Cardiac muscle cell (in vitro differentiated cells and primary cell): ENCODE measurements around the gene BCAR1. TPM values are rescaled to one million over a fixed set of nuclear protein-coding genes. Genes with fewer than 3 reads are reported as not detected.

ENCODE experiments used
- DNase-seq, 2 donors: peaks; one replicate each; pipeline versions ENCODE4 v3.0.0 to v3.0.0-alpha.2; 2010 to 2017; ENCODE audit warnings: low read depth in 1 of 2, low spot score in 1 of 2
- H3K27ac ChIP-seq: fragments of 200-600 bp; sonication (generic); 2 replicates; pipeline ENCODE4 v1.5.1; 2016
- H3K27me3 ChIP-seq: fragments of 200-600 bp; sonication (generic); 2 replicates; pipeline ENCODE4 v1.6.0; 2016; ENCODE audit warnings: control low read depth
- H3K36me3 ChIP-seq: fragments of 200-600 bp; sonication (generic); 2 replicates; pipeline ENCODE4 v1.5.1; 2016; ENCODE audit warnings: control low read depth
- H3K4me1 ChIP-seq: fragments of 200-600 bp; sonication (generic); 2 replicates; pipeline ENCODE4 v1.8.1; 2017; ENCODE audit warnings: low read depth, mild to moderate bottlenecking, mixed run types
- H3K4me3 ChIP-seq: fragments of 200-600 bp; sonication (generic); 2 replicates; pipeline ENCODE4 v1.5.1; 2016; ENCODE audit warnings: mild to moderate bottlenecking
- H3K9me3 ChIP-seq: fragments of 200-600 bp; sonication (generic); 2 replicates; pipeline ENCODE4 v1.5.1; 2017; ENCODE audit warnings: low read depth, mild to moderate bottlenecking, control low read depth
- polyA plus RNA-seq: library from polyadenylated mRNA; unstranded; fragments of >200 nt; fragmentation: Nextera tagmentation; extraction: Ambion mirVana; gene quantifications from 2 replicates; pipeline ENCODE4 v1.2.1, GENCODE V29; 2016
- total RNA-seq: library from RNA; depleted of rRNA; stranded (reverse); fragments of >200 nt; gene quantifications from 2 replicates; pipeline ENCODE4 v1.2.3, GENCODE V29; 2016
- TF ChIP-seq, protein P1 (sequence below): IDR thresholded peaks from 2 replicates; pipeline ENCODE4 v1.5.1; 2012; ENCODE audit warnings: low read depth, mild to moderate bottlenecking, low read length

BCAR1 gene
- total and polyA plus RNA-seq, 2 experiments from 2014 or later = 83.7 to 121 TPM

DNA sequence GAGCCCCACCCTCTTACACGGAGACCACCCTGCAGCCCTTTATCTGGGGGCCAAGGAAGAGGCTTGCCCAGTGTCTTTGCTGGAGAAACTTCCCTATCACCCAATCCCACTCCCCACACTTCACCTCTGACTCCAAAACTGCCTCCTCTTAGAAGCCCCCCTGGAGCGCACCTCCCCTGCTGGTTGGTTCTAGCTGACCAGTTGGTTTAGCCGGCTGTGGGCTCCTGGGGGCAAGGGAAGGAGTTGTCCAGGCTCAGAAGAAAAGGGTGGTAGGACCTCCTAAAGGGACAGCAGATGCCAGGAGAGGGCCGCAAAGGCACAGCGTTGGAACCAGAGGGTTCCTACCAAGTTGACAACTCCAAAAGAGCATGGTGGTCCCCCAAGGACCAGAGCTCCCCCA lies 2.0 kb downstream of the BCAR1 start:
- DNase-seq = no peak
- Histone ChIP-seq H3K27ac (no peak overlapping the region), H3K9me3 (no peaks in the 10 kb centered on the region), H3K27me3 (no peaks in the 10 kb centered on the region), H3K36me3 (no peaks in the 10 kb centered on the region), H3K4me1 (peaks cover 58% of the 10 kb centered on the region), H3K4me3 (no peak overlapping the region)
- TF ChIP-seq, protein P1, sequence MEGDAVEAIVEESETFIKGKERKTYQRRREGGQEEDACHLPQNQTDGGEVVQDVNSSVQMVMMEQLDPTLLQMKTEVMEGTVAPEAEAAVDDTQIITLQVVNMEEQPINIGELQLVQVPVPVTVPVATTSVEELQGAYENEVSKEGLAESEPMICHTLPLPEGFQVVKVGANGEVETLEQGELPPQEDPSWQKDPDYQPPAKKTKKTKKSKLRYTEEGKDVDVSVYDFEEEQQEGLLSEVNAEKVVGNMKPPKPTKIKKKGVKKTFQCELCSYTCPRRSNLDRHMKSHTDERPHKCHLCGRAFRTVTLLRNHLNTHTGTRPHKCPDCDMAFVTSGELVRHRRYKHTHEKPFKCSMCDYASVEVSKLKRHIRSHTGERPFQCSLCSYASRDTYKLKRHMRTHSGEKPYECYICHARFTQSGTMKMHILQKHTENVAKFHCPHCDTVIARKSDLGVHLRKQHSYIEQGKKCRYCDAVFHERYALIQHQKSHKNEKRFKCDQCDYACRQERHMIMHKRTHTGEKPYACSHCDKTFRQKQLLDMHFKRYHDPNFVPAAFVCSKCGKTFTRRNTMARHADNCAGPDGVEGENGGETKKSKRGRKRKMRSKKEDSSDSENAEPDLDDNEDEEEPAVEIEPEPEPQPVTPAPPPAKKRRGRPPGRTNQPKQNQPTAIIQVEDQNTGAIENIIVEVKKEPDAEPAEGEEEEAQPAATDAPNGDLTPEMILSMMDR = no peak

DNA sequence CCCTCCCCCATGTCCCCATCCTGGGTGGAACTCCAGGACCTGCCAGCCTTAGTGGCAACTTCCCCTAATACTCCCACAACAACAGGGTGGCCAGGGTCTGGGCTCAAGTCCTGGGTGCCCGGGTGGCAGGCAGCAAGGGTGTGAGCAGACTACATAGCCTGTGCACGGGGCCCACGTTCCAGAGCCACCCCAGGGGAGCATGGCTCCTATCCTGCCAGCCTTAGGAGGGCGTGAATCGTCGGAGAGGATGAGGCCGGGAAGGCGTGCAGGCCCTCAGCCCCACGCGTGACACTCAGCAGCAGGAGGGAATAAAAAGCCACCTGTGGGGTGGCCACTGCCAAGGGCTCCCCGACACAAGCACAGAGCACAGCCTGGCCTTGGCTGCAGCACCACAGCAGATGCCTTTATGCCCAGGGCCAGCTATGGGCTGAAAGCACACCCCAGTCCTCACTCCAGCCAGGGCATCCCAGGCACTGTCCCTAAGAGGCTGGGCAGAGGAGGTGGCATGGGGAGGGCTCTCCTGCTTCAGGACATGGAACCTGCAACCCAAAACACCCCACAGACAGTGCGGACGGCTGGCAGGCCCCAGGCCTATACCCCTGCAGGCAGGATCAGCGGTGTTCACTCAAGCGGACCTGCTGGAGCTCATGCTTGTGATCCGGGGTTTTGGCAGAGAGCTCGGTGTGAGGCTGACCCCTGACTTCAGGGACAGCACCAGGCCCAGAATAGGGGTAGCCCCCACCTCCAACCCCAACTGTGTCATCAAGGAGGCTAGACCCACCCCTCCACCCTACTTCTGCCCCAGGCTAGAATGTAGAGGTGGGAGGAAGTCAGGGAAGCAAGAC lies 2.7 kb downstream of the BCAR1 start:
- no peaks in the 10 kb centered on the region for H3K9me3 ChIP-seq
- no peaks in the 10 kb centered on the region for H3K27me3 ChIP-seq
- no peaks in the 10 kb centered on the region for H3K36me3 ChIP-seq
- H3K4me1 ChIP-seq = peaks cover 58% of the 10 kb centered on the region
- no peak for DNase-seq
- no peak overlapping the region for H3K27ac ChIP-seq
- TF ChIP-seq, protein P1 = no peak
- H3K4me3 ChIP-seq = no peak overlapping the region

DNA sequence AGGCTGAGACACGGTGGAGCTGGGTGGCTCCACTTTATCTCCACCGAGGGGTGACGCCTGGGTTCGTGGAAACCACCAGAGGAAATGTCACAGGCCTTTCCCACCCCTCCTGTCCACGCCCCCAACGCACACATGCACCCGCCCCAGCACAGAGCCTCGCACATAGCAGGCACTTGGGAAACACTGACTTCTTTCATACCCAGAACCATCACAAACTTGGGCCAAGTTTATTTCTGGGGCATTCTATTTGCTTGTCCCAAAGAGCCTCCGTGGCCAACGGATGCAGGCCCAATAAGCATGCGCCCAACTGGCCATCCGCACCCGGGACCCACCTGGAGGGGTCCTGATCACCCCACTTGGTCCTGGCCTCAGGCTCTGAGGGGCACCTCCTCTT lies 3.3 kb downstream of the BCAR1 start:
- peak overlapping the region; percentile 99 for H3K27ac ChIP-seq
- no peak for DNase-seq

DNA sequence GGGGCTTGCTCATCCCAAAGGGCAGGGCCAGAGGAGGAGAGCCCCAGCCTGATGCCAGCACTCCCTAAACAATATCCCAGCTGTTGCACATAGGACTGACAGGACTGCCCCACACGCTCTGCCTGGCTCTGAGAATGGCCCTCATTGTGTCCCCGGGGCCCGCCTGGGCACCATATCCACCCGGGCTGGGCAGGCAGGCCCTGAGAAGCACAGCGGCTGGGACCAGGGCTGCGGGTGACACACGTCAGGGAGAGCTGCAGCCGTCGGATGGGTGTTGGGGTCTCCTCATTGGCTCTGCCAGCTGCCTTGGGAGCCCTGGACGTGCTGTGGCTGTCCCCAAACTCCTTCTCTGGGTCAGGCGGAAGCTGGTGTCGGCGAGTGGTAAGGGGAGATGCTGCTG lies 4.2 kb downstream of the BCAR1 start:
- peaks cover 52% of the 10 kb centered on the region for H3K4me1 ChIP-seq

More for the DNA sequence above, 3.3 kb downstream of the BCAR1 start:
- H3K4me1 ChIP-seq = peaks cover 58% of the 10 kb centered on the region
- no peak overlapping the region for H3K4me3 ChIP-seq
- H3K9me3 ChIP-seq = no peaks in the 10 kb centered on the region
- no peaks in the 10 kb centered on the region for H3K36me3 ChIP-seq
- no peaks in the 10 kb centered on the region for H3K27me3 ChIP-seq
- TF ChIP-seq, protein P1 = no peak

DNA sequence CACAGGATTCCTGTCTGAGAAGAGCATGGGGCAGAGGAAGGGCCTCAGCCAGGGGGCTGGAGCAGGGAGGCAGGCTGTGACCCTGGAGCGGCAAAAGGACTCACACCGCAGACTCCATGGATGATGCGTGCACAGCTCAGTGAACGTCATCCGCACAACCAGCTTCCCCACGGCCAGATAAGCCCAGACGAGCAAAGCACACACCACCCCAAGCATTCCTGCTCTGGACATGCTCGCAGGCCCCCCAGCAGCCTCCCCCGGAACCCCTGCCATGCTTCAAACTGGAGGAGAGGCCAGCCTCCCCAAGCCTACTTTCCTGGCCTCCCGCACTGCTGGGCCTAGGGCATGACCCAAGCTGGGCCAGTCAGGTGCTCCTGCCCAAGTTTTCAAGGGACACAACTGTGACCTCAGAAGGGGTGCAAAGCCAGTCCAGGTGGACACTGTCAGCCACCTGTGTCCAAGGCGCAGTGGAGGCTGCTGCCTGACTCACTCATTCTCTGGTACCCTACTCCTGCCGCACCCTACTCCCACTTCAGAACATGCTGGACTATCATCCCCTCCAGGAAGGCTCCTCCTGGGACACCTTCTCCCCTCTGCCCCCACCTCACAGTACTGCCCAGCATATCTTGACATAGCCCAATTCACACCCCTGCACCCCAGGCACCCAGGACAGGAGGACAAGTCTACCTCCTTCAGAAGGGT lies 4.8 kb downstream of the BCAR1 start:
- TF ChIP-seq, protein P1 = no peak
- H3K27ac ChIP-seq = peak overlapping the region; percentile 99
- peaks cover 46% of the 10 kb centered on the region for H3K4me1 ChIP-seq
- peak in 1 of 2 donors; percentile 91 for DNase-seq
- H3K4me3 ChIP-seq = no peak overlapping the region
- H3K9me3 ChIP-seq = no peaks in the 10 kb centered on the region
- peaks cover 4% of the 10 kb centered on the region for H3K36me3 ChIP-seq
- no peaks in the 10 kb centered on the region for H3K27me3 ChIP-seq

More for the DNA sequence above, 4.2 kb downstream of the BCAR1 start:
- Histone ChIP-seq H3K27me3 (no peaks in the 10 kb centered on the region), H3K9me3 (no peaks in the 10 kb centered on the region), H3K4me3 (no peak overlapping the region), H3K36me3 (peaks cover 3% of the 10 kb centered on the region), H3K27ac (peak overlapping the region; percentile 99)
- DNase-seq = no peak
- TF ChIP-seq, protein P1 = no peak
